Kasumi-1 (cell line): Measurements from ENCODE around the gene CDK5RAP2.

Experiments
- DNase-seq, 2 experiments: peaks; one replicate each; lab custom pipeline; 2025; lab: John Stamatoyannopoulos, UW

CDK5RAP2 gene

GRCh38 chr9:120353506-120353905 lies 226.5 kb downstream of the CDK5RAP2 start:
- no peak for DNase-seq

GRCh38 chr9:120351106-120351505 lies 228.9 kb downstream of the CDK5RAP2 start:
- no peak for DNase-seq

GRCh38 chr9:120350596-120350995 lies 229.4 kb downstream of the CDK5RAP2 start:
- DNase-seq, result no peak

- peak; percentile 30 to 49 for DNase-seq
These were observed 231.0 kb downstream of the CDK5RAP2 start for GRCh38 chr9:120348951-120349429.

- DNase-seq, result no peak
These were observed 234.6 kb downstream of the CDK5RAP2 start for GRCh38 chr9:120345379-120345778.

GRCh38 chr9:120344230-120344629 lies 235.7 kb downstream of the CDK5RAP2 start:
- DNase-seq, result no peak

- no peak for DNase-seq
These were observed 236.6 kb downstream of the CDK5RAP2 start for GRCh38 chr9:120343416-120343815.
